Mammary epithelial cell (primary cell): ENCODE measurements around the gene TTC23L.

Experiments
- CTCF ChIP-seq, 2 donors: IDR thresholded peaks in 1 of 2; conservative IDR thresholded peaks in 1 of 2; 2 replicates each; pipeline ENCODE4 v1.5.1; 2011 to 2012; ENCODE audit warnings: inconsistent platforms in 2 of 2, low read length in 2 of 2, mild to moderate bottlenecking in 2 of 2, control low read depth in 1 of 2, low read depth in 1 of 2; ENCODE audit not compliant: insufficient read depth in 1 of 2; ENCODE audit errors: extremely low read depth in 1 of 2
- EZH2 ChIP-seq: IDR thresholded peaks from 2 replicates; pipeline ENCODE4 v1.6.1; 2012; ENCODE audit warnings: low read length, inconsistent platforms, borderline replicate concordance

GRCh38 chr5:34802834-34803563 is 36.0 kb upstream of the TTC23L start:
- no peak for TF ChIP-seq CTCF (conservative IDR thresholded peaks at IDR 0.05 in 1 of 2, IDR thresholded peaks at IDR 0.05 in 1 of 2; ENCODE audit: extremely low read depth in 1 of 2, insufficient read depth in 1 of 2, low read depth in 1 of 2, low read length in 2 of 2)
- TF ChIP-seq EZH2, result no peak
